HepG2 (cell line): ENCODE data around the gene ABTB2. TPM values are rescaled to one million over a fixed set of nuclear protein-coding genes. Genes with fewer than 3 reads are reported as not detected.
"Not testable (repeated sequence)": the region's sequence is repeated elsewhere in the genome, so short reads cannot be mapped to it uniquely, and the experiment has no call there.

Experiments used
- ATAC-seq: fragments of 200-7000 bp; cut with Tn5 transposase; 3 replicates; pipeline ENCODE4 v1.9.1; 2020; ENCODE audit warnings: mild to moderate bottlenecking, moderate library complexity
- BruUV-seq: library from RNA; stranded (reverse); fragments of 400-500 nt; replicated peaks from 2 replicates; lab custom pipeline; 2021; lab: Mats Ljungman, UMichigan
- CTCF ChIA-PET: fragments of 300-600 bp; formaldehyde crosslinking; extraction: SDS; loops from one replicate; lab custom pipeline; 2021; ENCODE audit warnings: low total read pairs, inconsistent platforms, low intra/inter-chr PET ratio; lab: Yijun Ruan, JAX
- POLR2A ChIA-PET: fragments of 350-600 bp; sonication (Branson Sonifier 250); formaldehyde crosslinking; loops from one replicate; lab custom pipeline; 2020; ENCODE audit warnings: antibody characterized with exemption, inconsistent platforms; lab: Yijun Ruan, JAX
- DNase-seq: peaks from one replicate; pipeline ENCODE4 v3.0.0-alpha.2; 2015; ENCODE audit warnings: low spot score
- FAIRE-seq: peaks from 3 replicates; lab custom pipeline; 2011; peaks lifted over from hg19 to GRCh38; lab: Jason Lieb, UNC
- H2AFZ ChIP-seq: one replicate; pipeline ENCODE4 v1.6.1; 2011; ENCODE audit warnings: low read length, inconsistent platforms
- H3K27ac ChIP-seq: fragments of 300-600 bp; 3 replicates; pipeline ENCODE4 v1.8.0; 2011; ENCODE audit warnings: mixed run types, mild to moderate bottlenecking, mixed read lengths, low read length, inconsistent platforms; ENCODE audit not compliant: insufficient read depth; ENCODE audit errors: extremely low read length
- H3K27me3 ChIP-seq, 2 experiments: fragments of 200-600 bp in 1 of 2; 2 replicates in 1 of 2; 3 replicates in 1 of 2; pipeline versions ENCODE4 v1.6.0 to v1.8.0; 2011; ENCODE audit warnings: low read length in 2 of 2, mild to moderate bottlenecking in 2 of 2, moderate library complexity in 2 of 2, inconsistent platforms in 1 of 2; ENCODE audit not compliant: insufficient read depth in 2 of 2, control insufficient read depth in 1 of 2
- H3K36me3 ChIP-seq, 2 experiments: fragments of 200-600 bp in 1 of 2; replicated peaks in 1 of 2; 2 replicates in 1 of 2; 3 replicates in 1 of 2; pipeline versions ENCODE4 v1.5.1 to v1.8.0; 2011; ENCODE audit warnings: low read length in 2 of 2, inconsistent platforms in 1 of 2; ENCODE audit not compliant: insufficient read depth in 2 of 2, control insufficient read depth in 1 of 2
- H3K4me1 ChIP-seq: 2 replicates; pipeline ENCODE4 v1.5.1; 2012; ENCODE audit warnings: low read length, inconsistent platforms; ENCODE audit not compliant: insufficient read depth
- H3K4me2 ChIP-seq: 2 replicates; pipeline ENCODE4 v1.6.0; 2011; ENCODE audit warnings: low read depth, low read length, inconsistent platforms
- H3K4me3 ChIP-seq, 3 experiments: fragments of 200-600 bp in 1 of 3; sonication (generic), shearing (Covaris generic) in 1 of 3; replicated peaks in 1 of 3; 2 replicates each; pipeline ENCODE4 v1.5.1; 2011 to 2016; ENCODE audit warnings: low read length in 3 of 3, inconsistent platforms in 2 of 3, low read depth in 2 of 3, mild to moderate bottlenecking in 2 of 3, control low read depth in 1 of 3, mixed read lengths in 1 of 3; ENCODE audit not compliant: insufficient read depth in 1 of 3
- H3K79me2 ChIP-seq: one replicate; pipeline ENCODE4 v1.6.1; 2011; ENCODE audit warnings: low read length, inconsistent platforms; ENCODE audit not compliant: insufficient read depth
- H3K9ac ChIP-seq: 2 replicates; pipeline ENCODE4 v1.6.0; 2011; ENCODE audit warnings: mild to moderate bottlenecking, low read depth, low read length, inconsistent platforms; ENCODE audit not compliant: insufficient read depth
- H3K9me3 ChIP-seq: 2 replicates; pipeline ENCODE4 v1.5.1; 2012; ENCODE audit warnings: mild to moderate bottlenecking, low read length
- H4K20me1 ChIP-seq: 2 replicates; pipeline ENCODE4 v1.6.0; 2011; ENCODE audit warnings: inconsistent platforms, mild to moderate bottlenecking, low read length, moderate library complexity; ENCODE audit not compliant: insufficient read depth
- ARNT2 ChIP-seq: sonication (generic); formaldehyde crosslinking; IDR thresholded peaks from 2 replicates; pipeline ENCODE4 v1.8.0; 2022; ENCODE audit warnings: mild to moderate bottlenecking, low read depth, missing genetic modification reagents, moderate library complexity
- BCL6 ChIP-seq: IDR thresholded peaks from 2 replicates; pipeline ENCODE4 v1.6.1; 2016; ENCODE audit warnings: missing genetic modification reagents, missing compliant biosample characterization
- CSRNP1 ChIP-seq: sonication (generic); formaldehyde crosslinking; IDR thresholded peaks from 2 replicates; pipeline ENCODE4 v1.8.1; 2023; ENCODE audit warnings: mild to moderate bottlenecking, missing genetic modification reagents
- EP300 ChIP-seq, 3 experiments: sonication (generic) in 1 of 3; formaldehyde crosslinking in 1 of 3; IDR thresholded peaks; 2 replicates each; pipeline versions ENCODE4 v1.5.1 to v1.6.1; 2011 to 2020; ENCODE audit warnings: low read depth in 2 of 3, low read length in 2 of 3, borderline replicate concordance in 1 of 3, improper control_type of control experiment in 1 of 3, mild to moderate bottlenecking in 1 of 3, missing genetic modification reagents in 1 of 3, moderate library complexity in 1 of 3
- NCOA2 ChIP-seq: sonication (generic); formaldehyde crosslinking; IDR thresholded peaks from 2 replicates; pipeline ENCODE4 v1.8.0; 2022; ENCODE audit warnings: inconsistent platforms
- NR2F6 ChIP-seq, 2 experiments: IDR thresholded peaks; 2 replicates each; pipeline ENCODE4 v1.6.1; 2016; ENCODE audit warnings: antibody characterized with exemption in 1 of 2, mild to moderate bottlenecking in 1 of 2
- PATZ1 ChIP-seq: sonication (generic); formaldehyde crosslinking; IDR thresholded peaks from 2 replicates; pipeline ENCODE4 v1.4.0; 2020; ENCODE audit warnings: missing genetic modification reagents
- PAXIP1 ChIP-seq: sonication (generic); formaldehyde crosslinking; conservative IDR thresholded peaks from 2 replicates; pipeline ENCODE4 v1.4.0; 2020; ENCODE audit warnings: mild to moderate bottlenecking, missing genetic modification reagents, moderate library complexity
- SALL1 ChIP-seq: sonication (generic); formaldehyde crosslinking; IDR thresholded peaks from 2 replicates; pipeline ENCODE4 v1.8.0; 2022; ENCODE audit warnings: mild to moderate bottlenecking, missing genetic modification reagents
- ZMYM4 ChIP-seq: sonication (generic); formaldehyde crosslinking; IDR thresholded peaks from 2 replicates; pipeline ENCODE4 v1.8.1; 2023; ENCODE audit warnings: mild to moderate bottlenecking, missing genetic modification reagents
- WGBS: methylation state at CpG from one replicate; pipeline ENCODE4 v1.1.6; 2017; ENCODE audit warnings: low lambda C conversion rate; 5-methylcytosine and 5-hydroxymethylcytosine counted together
- in situ Hi-C: cut with HindIII; loops from 2 replicates; pipeline ENCODE4 v1.10.0; 2017; ENCODE audit warnings: low pct_unique_long_range_greater_than_20kb; ENCODE audit not compliant: extremely low pct_ligation_motif_present
- intact Hi-C: fragments of 100-400 bp; cut with micrococcal nuclease; formaldehyde crosslinking; loops from one replicate; pipeline ENCODE4 v1.10.0; 2022; ENCODE audit not compliant: unreplicated experiment
- polyA plus RNA-seq, 8 experiments: library from polyadenylated mRNA; depleted of rRNA in 3 of 8; stranded (reverse) in 7 of 8; unstranded in 1 of 8; fragments of >200 nt; fragmentation: Illumina TruSeq in 4 of 8; extraction: Trizol in 4 of 8; gene quantifications; 2 replicates each; pipeline versions ENCODE4 v1.2.1 to v1.2.3, GENCODE V29; 2011 to 2016; ENCODE audit warnings: low read depth in 4 of 8, missing spikeins in 1 of 8, mixed read lengths in 1 of 8; ENCODE audit not compliant: insufficient read depth in 1 of 8
- total RNA-seq, 5 experiments: library from RNA; depleted of rRNA; stranded (reverse); fragments of >200 nt; fragmentation: Illumina TruSeq; extraction: Trizol; gene quantifications; 2 replicates each; pipeline ENCODE4 v1.2.3, GENCODE V29; 2016; ENCODE audit warnings: low read depth in 1 of 5

Gene ABTB2
- total and polyA plus RNA-seq, 2 of the 13 experiments (the other 11 are each of a cell fraction or from before 2014, with no cell fraction given), result 5.1 to 15.4 TPM

- peak; percentile 24; the same call in 1 of the 2 replicates for TF ChIP-seq PAXIP1
- TF ChIP-seq BCL6 (CRISPR knock-in tag), result peak; percentile 63
- TF ChIP-seq CSRNP1 (CRISPR knock-in tag), result no peak
- peak; percentile 54 for TF ChIP-seq SALL1
- TF ChIP-seq ARNT2, result no peak
- TF ChIP-seq EP300 (IDR thresholded peaks at IDR 0.05; ENCODE audit: low read depth in 2 of 2, low read length in 2 of 2), result peak in 1 of 2 experiments; percentile 9; a peak in 1 of 4 replicates
- TF ChIP-seq EP300 (CRISPR knock-in tag; IDR thresholded peaks at IDR 0.05; ENCODE audit: borderline replicate concordance), result no peak
- TF ChIP-seq PATZ1, result 0 out of 2 replicates have a peak, but pooled peaks have one; percentile 11
- TF ChIP-seq NR2F6 (IDR thresholded peaks at IDR 0.05), result peak; percentile 86
- TF ChIP-seq NR2F6 (CRISPR knock-in tag; IDR thresholded peaks at IDR 0.05), result peak; percentile 64
- 0 out of 2 replicates have a peak, but pooled peaks have one; percentile 30 for TF ChIP-seq ZMYM4
- 0 out of 2 replicates have a peak, but pooled peaks have one; percentile 21 for TF ChIP-seq NCOA2
These were observed 108.4 kb downstream of the ABTB2 start (continued) for GRCh38 chr11:34249439-34249838.

- in situ Hi-C loops, H3K27ac ChIP-seq, FAIRE-seq, ATAC-seq, intact Hi-C loops, DNase-seq, CTCF ChIA-PET, H3K79me2 ChIP-seq, H3K27me3 ChIP-seq, H3K4me3 ChIP-seq, H2AFZ ChIP-seq, H3K4me2 ChIP-seq, BruUV-seq, H3K36me3 ChIP-seq, POLR2A ChIA-PET, H3K9me3 ChIP-seq, H3K9ac ChIP-seq: not testable (repeated sequence)
- Histone ChIP-seq H4K20me1 (peaks cover 13% of the 10 kb centered on the region; the same call in 1 of the 2 replicates), H3K4me1 (peaks cover 52% of the 10 kb centered on the region)
- WGBS, result 71% methylated on average over 4 of the region's 4 CpGs
These were observed 111.3 kb downstream of the ABTB2 start for GRCh38 chr11:34246511-34246910.
